ENCODE measurements around the gene ATP6V1G2. TPM values are rescaled to one million over a fixed set of nuclear protein-coding genes. Genes with fewer than 3 reads are reported as not detected.
"Not testable (repeated sequence)": the region's sequence is repeated elsewhere in the genome, so short reads cannot be mapped to it uniquely, and the experiment has no call there.

ATP6V1G2 gene
- total RNA-seq, 8 experiments from 2014 or later = 0.25 to 110 (median 48.1) TPM

- Histone ChIP-seq H3K4me3 (peak overlapping the region in 3 of 5 donors; percentile 5 to 37 (median 14)), H3K27ac (no peak overlapping the region), H3K4me1 (replicated peaks in 1 of 2) (peaks cover 4% of the 10 kb centered on the region in 2 donors)
- WGBS, 10 experiments = 3 to 50% methylated on average over 1 to 7 of the region's 21 CpGs; no CpG with 5 or more reads in 8 of the 10 experiments
- no peak for ATAC-seq (replicated peaks in 6 of 8)
- in situ Hi-C loops (cut with MboI; ENCODE audit: low pct_unique_long_range_greater_than_20kb in 2 of 9, low sequenced_read_pairs in 9 of 9, unreplicated experiment in 9 of 9) = no loop called here
Measured at GRCh38 chr6:31498748-31499147, 47.7 kb downstream of the ATP6V1G2 start.

GRCh38 chr6:31497531-31498476 lies 48.6 kb downstream of the ATP6V1G2 start, which contains the start of gene MICB:
Gene MICB, plus strand, starts transcription at chr6:31498145. Its CDS starts 49 bp downstream, at chr6:31498194.
- Histone ChIP-seq H3K27ac (peak within 1 kb of the TSS in 1 of 2 donors; percentile 8), H3K4me1 (replicated peaks in 1 of 2) (peaks cover 4% of the 10 kb centered on the region in 2 donors), H3K4me3 (peak within 1 kb of the TSS; percentile 19 to 37 (median 36))
- WGBS, 10 experiments = 0 to 60% (median 0%) methylated on average over 1 to 20 of the region's 64 CpGs; no CpG with 5 or more reads in 1 of the 10 experiments
- in situ Hi-C loops (cut with MboI; ENCODE audit: low pct_unique_long_range_greater_than_20kb in 2 of 9, low sequenced_read_pairs in 9 of 9, unreplicated experiment in 9 of 9) = no loop called here
- peak; percentile 14 to 78 (median 32) for ATAC-seq (replicated peaks in 6 of 8)

GRCh38 chr6:31496826-31497225 lies 49.6 kb downstream of the ATP6V1G2 start:
- ATAC-seq (replicated peaks in 6 of 8); H3K4me3 ChIP-seq; H3K4me1 ChIP-seq (replicated peaks in 1 of 2); H3K27ac ChIP-seq; in situ Hi-C loops (cut with MboI; ENCODE audit: low pct_unique_long_range_greater_than_20kb in 2 of 9, low sequenced_read_pairs in 9 of 9, unreplicated experiment in 9 of 9): not testable (repeated sequence)
- WGBS, 10 experiments = 0 to 86% (median 59%) methylated on average over 1 to 3 of the region's 4 CpGs; no CpG with 5 or more reads in 3 of the 10 experiments

- no peak overlapping the region for H3K27ac ChIP-seq
- in situ Hi-C loops (cut with MboI; ENCODE audit: low pct_unique_long_range_greater_than_20kb in 2 of 9, low sequenced_read_pairs in 9 of 9, unreplicated experiment in 9 of 9) = no loop called here
- ATAC-seq (replicated peaks in 6 of 8) = no peak
- peaks cover 4% of the 10 kb centered on the region in 2 donors for H3K4me1 ChIP-seq (replicated peaks in 1 of 2)
- 19 to 100% (median 80%) methylated on average over 1 to 2 of the region's 2 CpGs; no CpG with 5 or more reads in 3 of the 10 experiments for WGBS, 10 experiments
- no peak overlapping the region for H3K4me3 ChIP-seq
Measured at GRCh38 chr6:31495580-31495979, 50.8 kb downstream of the ATP6V1G2 start.

Other genes starting within 250 kb of the ATP6V1G2 start
- gene HLA-B, start 189.4 kb downstream of the ATP6V1G2 start, total RNA-seq = 1,000 to 10,000 TPM in 2 of 8 experiments, 100 to 1,000 TPM in 2, 10 to 100 TPM in 4; 32.0 to 4,986 (median 164) TPM
- gene MICA, start 143.0 kb downstream of the ATP6V1G2 start, total RNA-seq = 10 to 100 TPM in 4 of 8 experiments, 1 to 10 TPM in 4; 4.1 to 64.5 (median 10.3) TPM
- 1 to 10 TPM in 5 of 8 experiments, under 1 TPM in 2, not detected in 1; 0.49 to 4.2 (median 1.9) TPM for gene MICB, start 48.5 kb downstream of the ATP6V1G2 start, total RNA-seq
- 1 to 10 TPM in 2 of 8 experiments, under 1 TPM in 5, not detected in 1; 0.38 to 1.9 (median 0.75) TPM for gene MCCD1, start 17.6 kb downstream of the ATP6V1G2 start, total RNA-seq
- 100 to 1,000 TPM; 238 to 564 (median 386) TPM for gene DDX39B, start 4.6 kb downstream of the ATP6V1G2 start, total RNA-seq
- 10 to 100 TPM; 24.2 to 44.5 (median 31.6) TPM for gene NFKBIL1, start 1.0 kb upstream of the ATP6V1G2 start, total RNA-seq
- under 1 TPM in 6 of 8 experiments, not detected in 2; 0.11 to 0.76 (median 0.41) TPM for gene LTA, start 25.7 kb upstream of the ATP6V1G2 start, total RNA-seq
- 1 to 10 TPM in 1 of 8 experiments, under 1 TPM in 3, not detected in 4; 0.17 to 3.9 (median 0.68) TPM for gene TNF, start 29.0 kb upstream of the ATP6V1G2 start, total RNA-seq
- 1 to 10 TPM in 2 of 8 experiments, under 1 TPM in 5, not detected in 1; 0.18 to 1.9 (median 0.81) TPM for gene LTB, start 35.8 kb upstream of the ATP6V1G2 start, total RNA-seq
- 1 to 10 TPM in 2 of 8 experiments, under 1 TPM in 5, not detected in 1; 0.21 to 2.6 (median 0.63) TPM for gene LST1, start 39.7 kb upstream of the ATP6V1G2 start, total RNA-seq
- under 1 TPM in 3 of 8 experiments, not detected in 5; 0.29 to 0.71 (median 0.31) TPM for gene NCR3, start 46.4 kb upstream of the ATP6V1G2 start, total RNA-seq
- gene AIF1, start 68.6 kb upstream of the ATP6V1G2 start, total RNA-seq = 1 to 10 TPM in 5 of 8 experiments, not detected in 3; 1.1 to 3.1 (median 2.0) TPM
- gene PRRC2A, start 74.1 kb upstream of the ATP6V1G2 start, total RNA-seq = 100 to 1,000 TPM in 4 of 8 experiments, 10 to 100 TPM in 4; 53.2 to 259 (median 92.0) TPM
- gene BAG6, start 106.1 kb upstream of the ATP6V1G2 start, total RNA-seq = 100 to 1,000 TPM; 159 to 322 (median 247) TPM
- gene APOM, start 109.3 kb upstream of the ATP6V1G2 start, total RNA-seq = 1 to 10 TPM; 2.3 to 6.8 (median 5.3) TPM
- 10 to 100 TPM; 10.8 to 24.6 (median 15.5) TPM for gene C6orf47, start 114.2 kb upstream of the ATP6V1G2 start, total RNA-seq
- gene GPANK1, start 118.4 kb upstream of the ATP6V1G2 start, total RNA-seq = 10 to 100 TPM; 15.2 to 27.2 (median 22.0) TPM
- gene CSNK2B, start 119.5 kb upstream of the ATP6V1G2 start, total RNA-seq = 100 to 1,000 TPM; 112 to 225 (median 167) TPM
- gene LY6G5B, start 123.4 kb upstream of the ATP6V1G2 start, total RNA-seq = 10 to 100 TPM in 2 of 8 experiments, 1 to 10 TPM in 6; 3.0 to 20.9 (median 6.3) TPM
- 1 to 10 TPM; 1.3 to 7.1 (median 2.8) TPM for gene LY6G5C, start 134.5 kb upstream of the ATP6V1G2 start, total RNA-seq
- gene ABHD16A, start 156.7 kb upstream of the ATP6V1G2 start, total RNA-seq = 10 to 100 TPM; 43.8 to 69.0 (median 52.5) TPM
- not detected for gene LY6G6F, start 160.3 kb upstream of the ATP6V1G2 start, total RNA-seq
- not detected for gene LY6G6D, start 168.7 kb upstream of the ATP6V1G2 start, total RNA-seq
- gene LY6G6C, start 175.1 kb upstream of the ATP6V1G2 start, total RNA-seq = 1 to 10 TPM in 1 of 8 experiments, under 1 TPM in 4, not detected in 3; 0.16 to 1.6 (median 0.41) TPM
- 1 to 10 TPM in 2 of 8 experiments, under 1 TPM in 6; 0.18 to 1.8 (median 0.58) TPM for gene MPIG6B, start 176.8 kb upstream of the ATP6V1G2 start, total RNA-seq
- 100 to 1,000 TPM in 5 of 8 experiments, 10 to 100 TPM in 3; 15.5 to 168 (median 120) TPM for gene DDAH2, start 182.7 kb upstream of the ATP6V1G2 start, total RNA-seq
- 100 to 1,000 TPM in 5 of 8 experiments, 10 to 100 TPM in 3; 73.5 to 627 (median 176) TPM for gene CLIC1, start 189.9 kb upstream of the ATP6V1G2 start, total RNA-seq
- gene MSH5, start 193.4 kb upstream of the ATP6V1G2 start, total RNA-seq = 10 to 100 TPM in 5 of 8 experiments, 1 to 10 TPM in 3; 3.8 to 65.3 (median 11.3) TPM
- 1 to 10 TPM in 7 of 8 experiments, under 1 TPM in 1; 0.87 to 8.0 (median 2.7) TPM for gene SAPCD1, start 216.0 kb upstream of the ATP6V1G2 start, total RNA-seq
- gene VWA7, start 230.7 kb upstream of the ATP6V1G2 start, total RNA-seq = 1 to 10 TPM in 6 of 8 experiments, under 1 TPM in 2; 0.63 to 2.9 (median 1.4) TPM
- gene VARS1, start 249.1 kb upstream of the ATP6V1G2 start, total RNA-seq = 100 to 1,000 TPM in 2 of 8 experiments, 10 to 100 TPM in 6; 26.4 to 135 (median 52.7) TPM

Measured in motor neuron (in vitro differentiated cells).